Posterior vena cava (tissue), 2 donors: ENCODE data around the gene ALDH1A3. TPM values are rescaled to one million over a fixed set of nuclear protein-coding genes. Genes with fewer than 3 reads are reported as not detected.
"Not testable (repeated sequence)": the region's sequence is repeated elsewhere in the genome, so short reads cannot be mapped to it uniquely, and the experiment has no call there.

Experiments used
- DNase-seq: peaks from one replicate; pipeline ENCODE4 v3.0.0-alpha.2; 2020; ENCODE audit warnings: low spot score
- intact Hi-C, 2 donors: fragments of 100-400 bp; cut with DNase I; formaldehyde crosslinking; loops; one replicate each; pipeline versions ENCODE4 v1.14.1 to v1.14.2; 2022 to 2023
- long read RNA-seq, 2 donors: library from polyadenylated mRNA; unstranded; transcript quantifications; one replicate each; pipeline ENCODE4 v2.0.0, GENCODE V29; 2020 to 2021
- total RNA-seq, 2 donors: library from RNA; stranded (reverse); fragmentation: NEBNext Ultra II Directional; extraction: Animal tissue kit (Norgen Biotek cat#: 25700); gene quantifications; one replicate each; pipeline ENCODE4 v1.2.1, GENCODE V29; 2021
- donor health status: DM: yes; HTN: yes; CAD: no.
- donor health status: DM: yes; HTN: yes; CAD: no.

Gene ALDH1A3
- 10 to 100 TPM; 26.6 to 29.9 TPM for total RNA-seq
- long read RNA-seq, donor 1, transcript ALDH1A3-201 (13 exons, 3,924 nt), result major isoform, 13 of 16 reads
- long read RNA-seq, donor 1, partial matches to known transcripts, result 2 of 16 reads
- long read RNA-seq, donor 1, other reads (novel, unspliced or antisense), result 1 of 16 reads
- long read RNA-seq, donor 2, transcript ALDH1A3-201 (13 exons, 3,924 nt), result major isoform, 8 of 19 reads
- long read RNA-seq, donor 2, partial matches to known transcripts, result 11 of 19 reads
- long read RNA-seq, donor 2, other reads (novel, unspliced or antisense), result 0 of 19 reads

DNA sequence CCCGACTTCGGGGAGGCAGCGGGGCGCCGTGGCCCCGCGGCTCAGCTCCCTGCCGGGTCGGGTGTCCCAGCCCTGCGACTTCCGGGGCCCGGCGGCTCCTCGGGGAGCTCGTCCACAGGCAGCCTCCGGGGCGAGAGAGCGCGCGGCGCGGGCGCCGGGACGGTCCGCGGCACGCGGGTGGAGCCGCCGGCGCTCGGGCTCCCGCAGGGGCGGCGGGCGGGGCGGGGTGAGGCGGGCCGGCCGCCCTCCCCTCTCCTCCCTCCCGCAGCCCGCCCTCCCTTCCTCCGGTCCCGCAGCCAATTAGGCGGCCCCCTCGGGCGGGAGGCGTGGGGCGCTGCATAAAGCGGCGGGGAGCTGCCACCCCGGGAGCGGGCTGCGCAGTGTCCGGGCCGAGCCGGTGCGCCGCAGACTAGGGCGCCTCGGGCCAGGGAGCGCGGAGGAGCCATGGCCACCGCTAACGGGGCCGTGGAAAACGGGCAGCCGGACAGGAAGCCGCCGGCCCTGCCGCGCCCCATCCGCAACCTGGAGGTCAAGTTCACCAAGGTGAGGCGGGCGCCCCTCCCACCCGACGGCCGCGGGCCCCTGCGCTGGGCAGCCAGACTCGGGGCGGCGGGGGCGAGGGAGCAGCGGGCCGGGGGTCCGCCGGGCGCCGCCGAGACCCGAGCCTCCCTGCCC is at the start of gene ALDH1A3:
TSS of gene ALDH1A3 (plus strand) at position 368 of the 675 bp plus-strand sequence. CDS start at position 445, 77 bp downstream.
- no peak for DNase-seq
- intact Hi-C loops, result loop anchor here in 1 of 2 donors (10.0 kb wide), 1 partner anchor 245 kb away; no protein-coding TSS in a partner anchor

DNA sequence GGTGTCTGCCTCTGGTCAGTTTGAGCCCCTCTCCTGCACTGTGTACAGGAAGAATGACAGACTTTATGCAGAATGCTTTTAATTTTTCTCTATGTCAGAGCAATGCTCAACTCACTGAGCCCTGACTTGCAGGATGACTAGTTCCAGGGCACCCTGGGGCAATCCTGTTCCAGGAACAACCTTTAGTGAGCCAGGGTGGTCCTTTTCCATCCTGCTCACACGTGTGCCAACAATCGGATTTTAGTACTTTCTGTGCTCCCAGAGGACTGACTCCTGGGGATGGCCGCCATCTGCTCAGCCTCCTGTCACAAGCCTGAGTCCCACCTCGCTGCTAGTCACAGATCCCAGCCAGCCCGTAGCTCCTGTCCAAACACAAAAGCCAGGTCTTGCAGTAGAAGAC is 48.2 kb upstream of the ALDH1A3 start:
- no peak for DNase-seq
- intact Hi-C loops, result loop anchor here in 1 of 2 donors (5.0 kb wide), 1 partner anchor 159 kb away; no protein-coding TSS in a partner anchor

DNA sequence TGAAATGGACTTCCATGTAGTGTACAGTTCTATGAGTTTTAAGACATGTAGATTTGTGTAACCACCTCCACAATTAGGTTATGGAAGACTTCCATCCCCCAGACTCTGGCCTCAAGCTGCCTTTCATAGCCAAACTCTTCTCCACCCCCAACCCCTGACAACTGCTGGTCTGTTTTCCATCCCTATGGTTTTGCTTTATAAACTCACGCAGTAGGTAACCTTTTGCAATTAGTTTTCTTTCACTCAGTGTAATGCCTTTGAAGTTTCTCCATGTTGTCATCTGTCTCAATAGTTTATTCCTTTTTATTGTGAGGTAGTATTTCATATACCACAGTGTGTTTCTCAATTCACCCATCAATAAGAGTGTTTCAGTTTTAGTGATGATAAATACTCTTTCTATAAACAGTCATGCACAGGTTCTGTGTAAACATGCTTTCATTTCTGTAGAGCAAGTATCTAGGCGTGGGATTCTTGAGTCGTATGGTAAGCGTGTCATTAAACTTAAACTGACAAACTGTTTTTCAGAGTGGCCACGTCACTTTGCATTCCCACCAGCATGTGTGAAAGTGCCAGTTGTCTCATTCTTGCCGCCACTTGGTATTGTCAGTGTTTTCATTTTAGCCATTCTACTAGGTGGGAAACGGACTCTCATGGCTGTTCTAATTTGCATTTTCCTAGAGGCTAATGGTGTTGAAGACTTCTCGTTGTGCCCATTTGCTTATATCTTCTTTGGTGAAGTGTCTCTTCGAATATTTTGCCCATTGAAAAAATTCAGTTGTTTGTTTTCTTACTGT is 47.3 kb upstream of the ALDH1A3 start:
- DNase-seq, result no peak
- intact Hi-C loops, result loop anchor here in 1 of 2 donors (5.0 kb wide), 1 partner anchor 160 kb away; no protein-coding TSS in a partner anchor

DNA sequence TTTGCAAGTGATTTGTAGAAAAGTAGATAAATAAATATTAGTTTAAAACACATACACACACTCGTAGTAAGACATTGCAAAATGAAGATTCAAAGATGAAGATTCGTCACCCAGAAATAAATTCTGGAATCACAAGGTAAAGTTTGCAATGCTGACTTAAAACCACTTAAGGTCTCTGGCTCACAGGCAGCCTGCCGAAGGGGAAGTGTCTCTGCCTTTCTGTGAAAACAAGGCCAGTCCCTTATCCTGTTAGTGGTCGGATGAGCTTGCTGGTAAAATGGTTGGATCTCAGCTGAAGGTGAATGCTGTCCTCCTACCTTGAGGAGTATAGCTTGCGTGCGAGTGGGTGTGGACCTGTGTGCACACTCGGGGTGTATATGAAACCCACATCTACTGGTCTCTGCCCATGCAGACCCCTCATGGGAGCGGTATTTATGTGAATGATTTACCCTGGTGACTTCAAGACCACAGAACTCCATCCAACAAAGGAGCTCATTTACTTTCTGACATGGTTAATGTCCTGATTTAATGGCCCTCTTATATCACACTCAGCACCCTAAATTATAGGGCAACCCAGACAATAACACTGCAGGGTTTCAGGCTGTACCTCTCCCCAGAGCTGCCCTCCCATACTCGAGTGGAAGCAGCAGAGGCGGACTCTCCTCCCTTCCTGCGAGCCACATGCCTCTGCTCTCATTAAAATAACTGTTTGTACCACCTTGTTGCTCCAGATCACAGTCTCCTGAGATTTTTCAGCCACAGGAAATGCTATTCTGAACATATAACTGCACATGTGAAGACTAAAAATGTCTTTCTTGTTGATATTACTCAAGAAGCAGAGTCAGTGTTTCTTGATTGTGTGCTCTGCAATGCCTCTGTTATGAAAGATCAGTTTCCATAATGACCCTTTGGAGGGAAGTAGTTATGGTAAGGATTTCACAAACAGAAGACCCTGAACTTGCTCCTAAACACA is 45.9 kb upstream of the ALDH1A3 start:
- intact Hi-C loops, result loop anchor here in 1 of 2 donors (5.0 kb wide), 1 partner anchor 161 kb away; no protein-coding TSS in a partner anchor
- DNase-seq, result no peak

DNA sequence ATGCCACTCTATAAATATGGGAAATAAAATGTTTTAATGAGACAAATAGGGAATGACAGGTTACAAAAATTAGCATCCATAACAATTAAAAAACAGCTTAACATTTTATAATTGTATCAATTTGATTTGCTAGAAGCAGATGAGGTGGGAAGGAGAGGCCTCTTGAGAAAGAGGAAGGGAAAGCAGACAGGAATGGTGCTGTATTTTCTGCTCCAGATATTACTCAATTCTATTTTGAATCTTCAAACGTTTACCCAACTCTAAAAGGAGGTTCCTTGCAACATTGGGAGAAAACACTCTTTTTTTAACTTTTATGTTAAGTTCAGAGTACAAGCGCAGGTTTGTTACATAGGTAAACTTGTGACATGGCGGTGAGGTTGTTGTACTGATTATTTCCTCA is 44.9 kb upstream of the ALDH1A3 start:
- no peak for DNase-seq
- intact Hi-C loops, result loop anchor here in 1 of 2 donors (5.0 kb wide), 1 partner anchor 162 kb away; no protein-coding TSS in a partner anchor

DNA sequence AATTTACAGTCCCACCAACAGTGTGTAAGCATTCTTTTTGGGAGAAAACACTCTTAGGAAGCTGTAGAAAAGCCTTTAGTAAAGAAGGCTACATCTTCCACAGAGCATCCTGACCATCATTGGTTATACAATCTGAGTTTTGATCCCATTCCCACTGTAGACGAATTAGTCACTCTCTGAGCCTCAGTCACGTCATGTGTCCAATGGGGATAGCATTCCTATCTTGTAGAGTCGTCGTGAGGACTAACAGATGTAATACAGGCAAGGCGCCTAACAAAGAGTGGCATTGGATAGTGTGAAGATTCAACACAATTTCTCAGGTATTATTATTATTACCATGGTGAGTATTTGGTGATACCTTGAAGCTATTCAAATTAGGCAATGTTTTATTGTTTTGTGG is 44.0 kb upstream of the ALDH1A3 start:
- intact Hi-C loops, result no loop called here
- no peak for DNase-seq

DNA sequence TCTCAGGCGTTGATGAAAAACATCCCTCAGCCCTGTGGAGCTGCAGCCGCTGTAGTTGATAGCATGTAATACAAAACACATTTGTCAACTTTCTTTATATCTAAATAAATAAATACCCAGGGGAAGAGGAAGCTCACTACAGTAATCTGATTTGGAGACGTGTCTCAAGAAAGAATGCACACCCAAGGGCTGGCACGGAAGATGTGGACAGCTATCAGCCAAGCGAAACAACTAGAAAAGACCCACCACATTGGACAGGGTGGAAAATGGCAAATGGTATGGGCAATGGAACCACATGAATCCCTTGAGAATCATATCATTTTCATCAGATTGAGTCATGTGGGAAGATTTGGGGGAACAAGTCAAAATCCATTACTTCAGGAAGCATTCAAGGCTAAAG is 43.1 kb upstream of the ALDH1A3 start:
- intact Hi-C loops, result no loop called here
- no peak for DNase-seq

DNA sequence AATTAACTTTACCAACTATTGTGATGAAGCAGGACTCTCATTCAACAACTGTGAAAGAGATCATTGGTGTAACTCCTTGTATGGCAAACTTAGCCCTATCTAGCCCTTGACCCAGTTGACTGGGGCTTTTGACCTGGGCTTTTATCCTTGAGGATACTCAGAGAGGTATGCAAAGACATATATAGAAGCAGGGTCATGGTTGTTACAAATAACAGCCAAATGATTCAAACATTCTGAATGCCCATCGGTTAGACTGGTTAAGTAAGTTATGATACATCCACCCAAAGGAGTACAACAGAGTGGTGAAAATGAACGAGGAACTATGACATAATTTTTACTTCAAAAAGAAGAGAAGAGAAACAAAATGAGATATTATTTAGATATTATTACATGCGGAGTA is 38.2 kb upstream of the ALDH1A3 start:
- intact Hi-C loops, result no loop called here
- DNase-seq, result no peak

DNA sequence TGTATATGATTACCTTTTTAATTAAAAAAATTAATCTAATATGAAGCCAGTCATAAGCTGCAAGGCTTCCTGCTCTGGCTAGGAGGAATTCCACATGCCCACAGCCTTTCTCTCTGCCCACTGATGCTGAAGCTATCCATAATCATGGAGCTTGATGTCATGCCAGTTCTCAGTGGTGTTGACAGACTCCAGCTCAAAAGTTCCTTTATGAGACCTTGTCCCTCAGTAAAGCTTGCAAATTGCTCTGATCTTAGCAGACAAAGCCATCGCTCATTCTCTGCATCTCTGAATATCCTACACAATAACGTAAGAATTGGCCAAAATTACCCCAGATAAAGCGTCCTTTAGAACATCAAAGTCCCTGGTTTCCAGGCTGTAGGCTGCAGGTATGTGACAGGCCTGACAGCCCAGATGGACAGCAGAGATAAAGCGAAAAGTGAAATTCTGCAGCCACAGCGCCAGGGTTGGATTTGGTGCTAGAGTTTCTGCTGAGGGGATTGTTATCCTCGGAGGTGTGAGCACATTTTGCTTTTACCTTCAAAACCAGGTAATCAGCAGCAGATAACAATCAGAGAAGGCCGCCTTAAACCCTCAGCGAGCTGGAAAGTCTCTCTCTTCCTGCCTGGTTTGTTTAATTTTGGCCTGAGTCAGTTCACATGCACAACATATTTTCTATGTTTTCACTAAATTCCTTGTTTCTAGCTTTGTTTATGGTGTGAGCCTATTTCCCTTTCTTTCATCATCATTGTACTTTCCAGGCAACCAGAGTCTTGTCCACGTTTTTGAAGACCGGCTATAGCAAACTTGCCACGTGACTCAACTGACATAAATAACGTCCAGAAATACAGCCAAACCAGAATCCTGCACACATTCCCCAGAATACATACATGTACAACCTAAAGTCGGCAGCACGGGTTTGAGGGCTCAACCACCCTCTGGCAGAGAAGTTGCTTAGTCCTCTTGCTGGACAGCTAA is 36.6 kb upstream of the ALDH1A3 start:
- DNase-seq, result no peak
- intact Hi-C loops, result no loop called here

DNA sequence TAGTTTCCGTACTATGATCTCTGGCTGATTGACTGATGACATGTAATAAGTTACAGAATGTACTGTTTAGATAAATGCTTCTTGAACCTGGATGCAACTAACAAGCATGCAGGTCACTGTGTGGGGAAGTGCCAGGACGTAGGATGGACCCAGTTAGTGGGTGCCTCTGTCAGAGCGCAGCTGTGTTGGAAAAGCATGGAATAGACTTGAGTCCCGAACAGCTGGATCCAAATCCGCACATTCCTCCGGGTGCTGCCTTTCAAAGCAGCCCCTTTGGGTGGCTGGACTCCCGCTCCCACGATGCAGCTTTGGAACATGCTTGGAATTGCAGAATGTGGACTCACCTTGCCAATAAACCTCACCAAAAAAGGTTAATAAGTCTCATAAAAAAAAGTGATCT is 35.5 kb upstream of the ALDH1A3 start:
- intact Hi-C loops, result no loop called here
- DNase-seq, result no peak

DNA sequence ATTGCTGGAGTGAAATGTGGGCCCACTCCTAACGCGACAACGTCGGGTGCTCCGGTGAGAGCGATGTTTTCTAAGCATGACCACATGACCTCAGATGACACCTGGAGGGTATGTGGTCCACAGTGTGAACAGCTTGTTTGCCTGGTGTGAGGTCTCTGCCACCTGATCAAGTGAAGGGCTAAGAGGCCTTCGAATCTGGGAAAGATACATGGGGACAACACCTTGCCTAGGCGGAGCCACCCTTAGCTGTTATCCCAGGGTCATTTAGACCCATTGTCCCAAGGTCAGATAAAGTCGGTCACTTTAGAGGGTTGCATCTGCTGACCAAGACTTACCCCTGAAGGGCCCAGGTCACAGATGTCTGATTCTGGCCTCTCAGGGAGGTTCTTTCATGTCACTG is 34.9 kb upstream of the ALDH1A3 start:
- intact Hi-C loops, result no loop called here

DNA sequence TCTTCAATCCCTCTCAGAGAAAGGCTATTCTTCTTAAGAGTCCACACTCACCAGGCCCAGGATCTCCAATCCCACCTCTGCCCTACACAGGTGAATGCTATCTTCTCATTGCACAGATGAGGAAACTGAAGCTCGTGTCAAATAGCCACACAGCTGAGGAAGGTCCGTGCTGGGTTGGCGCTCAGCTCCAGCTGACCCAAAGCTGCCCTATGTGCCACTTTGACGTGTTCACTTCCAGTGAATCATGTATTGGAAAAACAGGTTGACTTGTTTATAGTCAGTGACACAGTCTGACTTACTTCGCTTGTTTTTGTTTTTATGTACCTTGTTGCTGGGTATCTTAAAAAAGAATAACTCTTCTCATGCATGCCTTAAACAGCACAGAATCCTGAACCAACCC is 32.4 kb upstream of the ALDH1A3 start:
- DNase-seq, result no peak
- intact Hi-C loops, result no loop called here

More for the DNA sequence above, 34.9 kb upstream of the ALDH1A3 start:
- no peak for DNase-seq

DNA sequence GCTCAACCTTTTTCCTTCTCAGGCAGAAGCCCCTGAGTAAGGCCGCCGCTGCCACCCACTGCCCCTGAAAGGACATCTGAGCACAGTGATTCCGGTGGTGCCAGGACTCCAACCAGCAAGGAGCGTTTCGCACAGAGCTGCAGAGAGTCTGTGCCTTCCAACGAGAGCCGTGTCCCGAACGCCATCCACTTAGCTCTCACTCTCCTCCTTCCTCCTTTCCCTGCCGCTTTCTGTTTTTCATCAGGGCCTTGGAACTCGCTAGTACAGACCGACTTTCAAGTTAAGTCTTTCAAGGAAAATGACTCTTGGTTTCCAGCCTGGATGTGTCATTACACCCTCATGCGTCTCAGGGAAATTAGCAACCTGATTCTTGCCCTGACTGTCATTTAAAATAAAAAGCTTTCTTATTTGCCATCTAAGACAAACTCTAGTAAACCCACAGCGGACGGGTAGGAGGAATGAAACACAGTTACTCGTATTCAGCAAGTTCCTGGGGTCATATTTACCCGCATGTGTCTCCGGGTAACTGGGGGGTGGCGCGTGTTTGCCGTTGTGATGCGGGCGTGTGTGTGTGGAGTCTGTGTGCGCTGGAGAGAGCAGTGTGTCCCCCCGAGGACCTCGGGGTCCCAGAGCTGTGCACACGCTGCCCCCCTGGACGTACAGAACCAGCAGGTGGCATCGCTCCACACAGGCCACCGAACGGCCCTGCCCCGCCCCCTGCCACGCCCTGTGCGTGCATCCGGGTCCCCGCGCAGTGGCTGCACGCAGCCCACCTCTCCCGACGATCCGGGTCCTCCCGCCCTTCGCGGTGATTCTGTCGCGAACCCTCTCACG is 30.4 kb upstream of the ALDH1A3 start:
- peak; percentile 83 for DNase-seq
- intact Hi-C loops, result no loop called here

DNA sequence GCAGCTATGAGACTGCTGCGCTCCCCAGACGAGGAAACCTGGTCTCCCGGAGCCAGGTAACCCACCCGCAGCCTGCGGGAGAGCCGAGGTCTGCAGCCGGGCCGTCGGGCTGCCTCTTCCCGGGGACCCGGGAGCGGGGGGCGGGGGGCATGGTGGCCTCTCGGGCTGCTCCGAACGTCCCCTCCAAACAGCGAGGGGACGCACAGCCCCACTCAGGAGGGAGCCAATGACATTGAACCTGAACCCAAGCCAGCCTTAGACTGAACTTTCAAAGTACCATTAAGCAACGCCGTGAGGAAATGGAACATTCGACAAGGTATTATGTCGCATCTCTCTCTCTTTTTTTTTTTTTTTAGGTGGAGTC is 29.8 kb upstream of the ALDH1A3 start:
- intact Hi-C loops, result no loop called here
- DNase-seq, result no peak

DNA sequence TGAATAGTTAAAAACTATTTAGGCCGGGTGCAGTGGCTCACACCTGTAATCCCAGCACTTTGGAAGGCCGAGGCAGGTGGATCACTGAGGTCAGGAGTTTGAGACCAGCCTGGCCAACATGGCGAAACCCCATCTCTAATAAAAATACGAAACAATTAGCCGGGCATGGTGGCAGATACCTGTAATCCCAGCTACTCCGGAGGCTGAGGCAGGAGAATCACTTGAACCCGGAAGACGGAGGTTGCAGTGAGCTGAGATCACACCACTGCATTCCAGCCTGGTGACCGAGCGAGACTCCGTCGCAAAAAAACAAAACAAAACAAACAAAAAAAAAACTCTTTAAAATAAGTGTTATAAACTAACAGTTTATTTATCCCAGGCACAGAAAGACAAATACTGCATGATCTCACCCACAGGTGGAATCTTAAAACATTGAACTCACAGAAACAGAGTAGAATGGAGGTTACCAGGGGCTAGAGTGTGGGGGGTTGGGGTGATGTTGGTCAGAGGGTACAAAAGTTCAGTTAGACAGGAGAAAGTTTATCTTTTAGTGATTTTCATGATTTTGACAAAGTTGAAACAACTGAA is 28.1 kb upstream of the ALDH1A3 start:
- DNase-seq, intact Hi-C loops: not testable (repeated sequence)

DNA sequence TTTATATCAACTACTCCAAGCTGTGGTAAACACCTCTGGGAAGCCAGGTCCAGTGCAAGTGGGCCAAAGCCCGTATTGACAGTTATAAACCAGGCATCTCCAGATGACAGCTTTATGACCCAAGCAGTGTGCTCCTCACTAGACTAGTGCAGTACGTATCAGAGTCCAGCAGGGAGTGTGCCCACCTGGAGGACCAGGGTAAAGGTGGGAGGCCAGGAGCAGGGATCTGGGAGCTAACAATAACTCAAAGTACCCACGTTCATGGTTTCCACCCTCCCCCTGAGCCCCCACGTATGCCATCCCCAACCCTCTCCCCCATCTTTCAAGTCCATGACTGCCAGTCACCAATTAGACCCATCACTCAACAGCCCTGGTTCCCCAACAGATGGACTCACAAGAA is 27.0 kb upstream of the ALDH1A3 start:
- intact Hi-C loops, result no loop called here
- DNase-seq, result no peak
